LoVo (cell line): ENCODE measurements around the gene USH2A.

Source experiments
- DNase-seq: peaks from one replicate; pipeline ENCODE4 v3.0.0-alpha.2; 2016; ENCODE audit warnings: low spot score

Gene USH2A

DNA sequence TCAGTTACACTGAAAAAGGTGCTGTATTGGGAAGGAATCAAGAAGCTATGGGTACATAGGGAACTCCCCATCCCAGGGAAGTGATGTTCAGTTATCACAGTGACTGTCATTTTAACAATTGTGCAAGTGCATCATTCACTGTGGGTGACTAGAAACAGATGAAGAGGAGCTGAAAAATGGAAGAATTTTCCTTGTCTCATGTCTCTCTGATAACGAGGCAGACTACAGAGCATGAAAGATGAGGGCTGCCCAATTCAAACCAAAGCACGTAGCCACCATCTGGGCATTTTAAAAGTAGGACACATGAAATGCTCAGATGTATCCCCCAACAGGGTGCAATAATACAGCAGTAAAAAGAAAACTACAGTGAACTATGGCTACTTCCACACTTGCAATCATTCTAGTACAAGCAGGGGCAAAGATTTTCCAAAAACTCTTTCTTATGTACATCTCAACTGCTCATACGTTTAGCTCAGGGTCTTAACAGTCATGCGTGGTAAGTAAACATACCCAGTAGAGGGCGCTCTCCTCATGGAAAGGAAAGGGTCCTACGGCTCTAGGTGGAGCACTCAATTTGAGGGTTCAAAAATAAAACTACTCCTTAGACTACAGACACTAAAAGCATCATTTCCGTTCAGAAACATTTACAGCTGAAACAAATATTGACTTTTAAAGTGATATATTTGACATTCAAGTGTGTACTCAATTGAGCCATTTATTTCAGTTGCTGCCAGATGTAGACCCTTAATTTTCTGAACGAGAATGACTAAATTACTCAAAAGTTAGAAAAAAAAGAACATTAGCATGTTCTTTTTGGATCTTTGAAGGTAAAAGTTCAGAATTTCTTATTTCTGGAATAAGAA lies 713.0 kb downstream of the USH2A start:
- DNase-seq: peak; percentile 25

DNA sequence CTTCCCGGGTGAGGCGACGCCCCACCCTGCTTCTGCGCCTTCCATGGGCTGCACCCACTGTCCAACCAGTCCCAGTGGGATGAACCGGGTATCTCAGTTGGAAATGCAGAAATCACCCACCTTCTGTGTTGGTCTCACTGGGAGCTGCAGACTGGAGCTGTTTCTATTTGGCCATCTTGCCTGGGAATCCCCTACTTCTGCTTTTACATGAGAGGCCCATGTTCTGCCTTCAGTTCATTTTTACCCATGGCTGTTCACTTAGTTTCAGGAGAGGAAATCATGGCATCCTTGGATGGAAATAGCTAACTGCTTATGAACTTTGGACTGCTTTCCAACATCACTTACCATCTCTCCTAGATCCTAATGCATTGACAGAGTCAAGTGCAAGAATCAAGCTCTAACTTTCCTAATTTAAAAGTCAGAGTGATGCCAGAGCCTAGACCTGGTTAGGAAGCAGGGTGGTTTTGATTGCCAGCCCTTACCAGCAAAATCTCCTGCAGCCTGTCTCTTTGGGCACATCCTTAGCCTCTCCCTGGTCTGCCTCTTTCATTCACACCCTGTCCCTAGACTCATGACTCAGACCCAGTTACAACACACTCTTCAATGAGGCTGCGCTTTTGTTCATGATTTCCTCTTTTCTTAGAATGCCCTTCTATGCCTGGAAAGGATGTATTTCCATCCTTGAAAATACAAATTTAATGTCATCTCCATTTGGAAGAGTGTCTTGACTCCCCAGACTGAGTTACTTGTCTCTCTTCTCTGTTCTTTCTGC lies 719.0 kb downstream of the USH2A start:
- no peak for DNase-seq

DNA sequence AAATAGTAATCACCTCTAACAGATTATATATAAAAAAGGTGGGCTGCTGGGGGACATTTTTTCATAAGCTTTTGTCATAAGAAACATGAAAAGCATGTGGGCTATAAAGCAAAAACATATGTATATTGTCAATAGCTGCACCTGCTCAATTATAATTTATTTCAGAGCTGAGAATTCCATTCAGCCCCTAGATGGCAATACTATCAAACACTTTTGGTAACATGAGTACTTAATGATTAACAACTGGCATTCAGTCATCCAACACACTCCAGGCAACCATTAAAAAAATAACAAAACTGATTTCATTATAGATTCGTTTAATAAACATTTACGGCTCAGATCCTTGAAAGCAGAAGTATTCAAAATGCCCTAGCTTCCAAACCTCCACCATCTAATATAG lies 741.0 kb downstream of the USH2A start:
- DNase-seq: no peak

DNA sequence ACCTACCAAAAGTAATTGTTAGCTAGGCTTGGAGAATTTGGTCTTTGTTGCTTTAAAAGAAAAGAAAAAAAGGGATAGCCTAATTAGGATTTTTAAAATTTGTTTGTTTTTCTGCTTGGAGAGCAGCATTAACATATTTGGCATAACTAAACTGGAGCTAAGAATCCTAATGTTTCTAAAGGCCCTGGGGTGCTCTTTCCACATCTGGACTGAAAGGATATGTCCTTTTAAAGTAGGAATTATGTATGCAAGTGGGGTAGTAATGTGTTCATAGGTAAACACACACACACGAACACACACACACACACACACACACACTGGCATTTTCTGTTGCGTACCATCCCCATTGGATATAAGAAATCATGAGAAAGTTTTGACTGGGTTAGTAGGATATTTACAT lies 742.2 kb downstream of the USH2A start:
- DNase-seq: no peak

DNA sequence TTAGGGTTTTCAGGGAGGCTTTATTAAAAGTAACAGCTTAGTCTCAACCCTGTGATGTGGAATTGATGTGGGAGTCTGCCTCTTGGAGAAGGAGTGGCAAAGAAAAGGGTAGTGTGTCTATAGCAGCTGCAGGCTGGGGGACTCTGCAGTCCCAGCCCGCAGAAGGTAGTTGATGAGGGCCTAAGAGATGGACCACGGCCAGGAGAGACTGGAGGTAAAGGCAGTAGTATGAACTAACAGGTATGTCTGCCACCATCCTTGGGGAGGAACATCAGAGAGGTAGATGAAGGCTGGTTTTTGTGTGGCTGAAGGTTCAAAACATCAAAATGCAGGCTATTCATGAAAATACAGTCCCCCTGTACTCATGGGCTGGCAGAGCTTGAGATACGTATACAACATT lies 744.0 kb downstream of the USH2A start:
- DNase-seq: no peak

DNA sequence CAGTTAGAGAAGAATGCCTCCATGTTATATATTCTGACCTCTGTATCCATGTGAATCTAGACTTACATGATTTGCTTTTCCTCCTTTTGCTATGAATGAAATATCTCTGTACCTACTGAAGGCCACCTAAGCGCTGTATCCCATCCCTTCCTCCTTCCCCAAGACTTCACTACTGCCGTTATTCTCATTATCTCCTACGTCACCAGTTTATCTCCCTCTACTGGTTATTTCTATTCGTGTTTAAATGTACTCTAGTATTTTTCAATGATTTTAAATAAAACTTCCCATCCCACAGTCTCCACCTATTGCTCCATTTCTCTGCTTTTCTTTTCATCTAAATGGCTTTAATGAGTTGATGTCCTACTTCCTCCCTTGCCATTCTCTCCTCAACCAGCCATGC lies 746.1 kb downstream of the USH2A start:
- no peak for DNase-seq

DNA sequence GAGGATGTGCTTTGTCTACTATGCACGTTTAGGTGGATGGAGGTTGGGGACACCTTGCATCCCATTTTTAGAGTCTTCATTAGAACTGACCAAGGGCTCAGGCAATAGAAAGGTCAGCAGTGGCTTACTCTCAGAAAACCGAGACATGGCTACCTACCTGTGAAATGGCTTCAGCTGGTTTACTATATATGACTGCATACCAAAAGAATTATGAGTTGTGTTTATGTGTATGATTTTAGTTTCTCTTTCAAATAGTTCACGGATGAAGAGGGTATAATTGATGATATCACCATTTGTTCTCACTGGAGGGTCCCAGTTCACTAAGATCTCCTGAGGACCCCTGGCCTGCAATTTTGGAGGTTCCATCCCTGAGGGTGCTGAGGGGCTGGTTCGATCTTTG lies 749.3 kb downstream of the USH2A start:
- no peak for DNase-seq

DNA sequence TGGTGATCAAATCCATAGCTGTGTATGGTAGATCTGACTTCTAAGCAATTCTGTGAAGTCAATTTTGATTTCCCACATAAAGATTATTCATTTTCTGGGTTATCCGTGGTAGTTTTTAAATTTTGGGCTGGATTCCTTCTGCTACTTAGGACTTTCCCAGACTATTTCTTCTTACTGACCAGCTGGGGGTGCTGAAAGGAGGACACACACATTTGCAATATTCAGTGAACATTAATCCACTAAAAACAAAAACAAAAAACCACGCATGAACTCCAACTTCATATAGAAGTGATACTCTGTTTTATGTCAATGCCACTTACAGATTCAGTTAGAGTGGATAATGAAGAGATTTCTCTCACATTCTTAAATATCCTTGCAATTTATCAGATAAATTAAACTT lies 750.8 kb downstream of the USH2A start:
- no peak for DNase-seq

DNA sequence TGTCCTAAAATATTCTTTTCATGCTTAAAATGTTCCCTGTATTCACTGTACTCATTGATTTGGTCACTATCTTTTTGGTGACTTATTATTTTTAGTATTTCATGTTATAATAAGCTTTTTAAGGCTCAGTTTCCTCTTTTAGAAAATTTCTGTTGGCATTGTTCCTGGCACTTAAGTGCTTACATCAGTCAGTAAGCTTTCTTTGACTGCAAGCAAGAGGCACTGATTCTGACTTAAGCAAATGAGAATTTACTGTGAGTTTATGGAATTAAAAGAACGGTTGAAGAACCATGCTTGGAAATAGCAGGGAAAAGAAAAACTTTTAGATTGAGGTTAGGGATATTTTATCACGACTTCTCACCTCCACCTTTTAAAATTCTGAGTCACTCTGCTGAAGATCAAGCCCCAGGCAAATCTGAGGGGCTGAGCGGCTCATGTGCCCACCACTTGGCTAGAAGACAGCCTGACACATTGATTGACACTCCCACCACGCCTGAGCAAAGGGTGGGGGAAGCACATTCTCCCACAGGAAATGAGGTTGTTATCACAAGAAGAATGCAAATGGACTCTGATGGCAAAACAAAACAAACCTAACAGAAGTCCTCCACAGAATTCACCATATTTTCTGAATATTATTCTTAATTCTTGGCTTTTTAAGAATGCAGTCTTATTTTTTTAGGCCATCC lies 753.3 kb downstream of the USH2A start:
- no peak for DNase-seq

DNA sequence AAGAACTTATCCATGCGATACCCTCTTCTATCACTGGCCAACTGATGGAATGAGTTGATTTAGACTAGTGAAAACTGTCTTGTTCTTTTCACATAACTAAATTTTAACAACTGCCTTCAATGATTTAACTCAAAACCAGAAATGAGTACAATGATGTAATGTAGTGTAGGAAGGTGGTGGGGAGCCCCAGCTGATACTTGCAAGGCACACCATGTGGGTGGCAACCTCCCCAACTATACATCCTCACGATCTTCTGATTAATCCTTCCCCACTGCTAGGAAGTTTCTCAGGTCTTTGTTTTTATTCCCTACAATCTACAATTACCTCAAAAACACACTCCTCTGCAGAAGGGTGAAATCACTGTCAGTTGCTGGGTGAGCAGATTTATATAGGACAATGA lies 755.5 kb downstream of the USH2A start:
- no peak for DNase-seq

DNA sequence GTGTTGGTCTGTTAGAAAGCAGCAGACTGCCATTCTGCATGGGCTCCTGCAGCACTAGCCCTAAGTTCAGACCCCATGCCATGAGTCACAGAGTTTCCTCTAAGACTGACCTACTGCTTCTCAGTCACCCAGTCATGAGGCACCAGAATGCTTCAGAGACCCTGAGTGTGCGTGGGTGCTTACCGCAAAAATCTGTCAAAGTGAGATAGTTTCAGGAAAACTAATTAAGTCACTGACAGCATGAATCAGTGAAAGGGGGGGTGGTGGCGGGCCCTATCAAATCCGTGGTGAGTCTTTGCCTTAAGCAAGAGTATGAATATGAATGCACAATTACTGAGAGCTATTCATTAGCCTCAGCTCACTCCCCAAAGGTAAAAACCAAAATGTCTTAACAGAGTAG lies 758.0 kb downstream of the USH2A start:
- DNase-seq: no peak

DNA sequence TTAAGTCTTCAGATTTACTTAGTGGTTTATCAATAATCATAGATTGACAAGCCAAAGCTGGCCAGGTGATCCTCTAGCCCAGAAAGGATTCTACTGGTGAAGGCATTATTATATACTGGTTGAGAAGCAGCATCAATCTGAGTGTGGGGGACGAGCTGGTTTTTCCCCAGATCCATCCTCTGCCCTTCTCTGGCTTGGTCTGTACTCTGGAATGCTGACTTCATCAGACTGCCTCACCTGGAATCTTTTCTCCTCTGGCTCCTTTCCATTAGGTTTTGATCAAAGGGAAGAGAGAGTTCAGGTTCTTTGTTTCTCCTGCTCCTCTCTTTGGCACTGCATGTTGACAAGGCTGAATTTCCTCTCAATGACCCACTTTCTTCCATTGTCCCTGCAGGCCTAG lies 762.2 kb downstream of the USH2A start:
- DNase-seq: no peak

DNA sequence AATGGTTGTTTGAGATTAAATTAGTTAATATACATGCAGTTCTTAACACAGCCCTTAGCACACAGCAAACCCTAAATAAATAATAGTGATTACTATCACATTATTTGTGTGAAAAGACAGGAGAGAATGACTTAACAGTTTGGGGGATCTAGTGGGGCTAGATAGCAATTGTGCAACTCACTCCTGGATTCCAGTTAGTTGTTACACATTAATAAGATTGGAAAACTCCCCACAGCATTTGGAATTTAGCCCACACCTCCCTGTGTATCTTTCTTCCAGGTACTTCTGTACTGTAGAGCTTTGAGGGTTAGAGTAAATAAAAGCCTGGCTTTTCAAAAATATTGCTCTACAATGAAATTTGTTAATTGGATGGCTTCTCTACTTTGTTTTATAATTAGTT lies 763.0 kb downstream of the USH2A start:
- no peak for DNase-seq

DNA sequence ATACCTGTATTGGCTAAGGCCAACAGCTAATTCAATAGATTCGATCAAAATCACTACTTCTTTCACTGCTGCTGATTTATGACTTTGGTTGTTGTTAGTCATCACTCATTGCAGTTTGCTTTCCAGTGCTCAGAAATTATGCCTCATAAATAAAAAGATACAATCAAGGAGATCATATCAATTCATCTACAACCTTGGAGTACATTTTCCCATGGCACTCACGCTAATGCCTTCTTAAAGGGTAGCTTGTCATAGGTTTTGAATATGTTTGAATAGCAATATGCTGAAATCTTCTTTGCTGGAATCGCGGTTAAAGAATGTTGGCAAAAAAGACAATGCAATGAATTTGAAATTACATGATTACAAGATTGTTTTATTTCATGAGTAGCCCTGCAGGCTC lies 766.2 kb downstream of the USH2A start:
- no peak for DNase-seq

DNA sequence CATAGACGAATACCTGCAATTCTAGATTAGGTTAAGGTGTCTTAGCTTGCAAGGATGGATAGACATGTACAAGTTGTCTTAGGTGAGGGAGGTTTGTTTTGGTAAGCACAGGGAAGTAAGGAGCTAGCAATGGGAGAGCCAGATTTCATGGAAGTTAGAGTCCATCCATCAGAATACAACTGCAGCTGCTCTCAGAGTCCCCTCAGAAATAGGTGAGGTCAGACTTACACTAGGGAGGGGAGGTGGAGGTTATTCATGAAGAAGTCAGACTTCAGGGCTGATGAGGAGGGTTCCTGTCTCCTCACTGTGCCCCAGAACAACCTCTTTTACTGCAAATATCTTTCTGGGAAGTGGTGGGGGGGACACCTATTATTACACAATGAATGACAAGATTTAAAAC lies 770.9 kb downstream of the USH2A start:
- no peak for DNase-seq

DNA sequence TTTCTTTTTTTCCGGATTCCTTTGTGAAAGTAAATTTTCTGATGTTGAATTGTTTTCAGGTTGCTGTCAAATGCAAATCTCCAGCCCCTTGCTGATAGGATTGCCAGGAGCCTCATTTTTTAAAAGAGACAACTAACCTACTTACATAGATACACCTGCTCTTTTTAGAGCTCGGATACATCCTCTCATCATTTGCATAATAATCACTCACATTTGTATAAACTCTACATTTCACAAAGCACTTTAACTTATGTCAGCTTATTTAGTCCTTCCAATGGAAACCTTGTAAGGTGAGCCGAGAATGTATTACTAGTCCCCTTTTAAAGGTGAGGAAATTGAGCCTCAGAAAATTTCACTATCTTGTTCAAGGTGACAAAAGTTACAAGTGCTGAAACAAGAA lies 771.4 kb downstream of the USH2A start:
- no peak for DNase-seq

DNA sequence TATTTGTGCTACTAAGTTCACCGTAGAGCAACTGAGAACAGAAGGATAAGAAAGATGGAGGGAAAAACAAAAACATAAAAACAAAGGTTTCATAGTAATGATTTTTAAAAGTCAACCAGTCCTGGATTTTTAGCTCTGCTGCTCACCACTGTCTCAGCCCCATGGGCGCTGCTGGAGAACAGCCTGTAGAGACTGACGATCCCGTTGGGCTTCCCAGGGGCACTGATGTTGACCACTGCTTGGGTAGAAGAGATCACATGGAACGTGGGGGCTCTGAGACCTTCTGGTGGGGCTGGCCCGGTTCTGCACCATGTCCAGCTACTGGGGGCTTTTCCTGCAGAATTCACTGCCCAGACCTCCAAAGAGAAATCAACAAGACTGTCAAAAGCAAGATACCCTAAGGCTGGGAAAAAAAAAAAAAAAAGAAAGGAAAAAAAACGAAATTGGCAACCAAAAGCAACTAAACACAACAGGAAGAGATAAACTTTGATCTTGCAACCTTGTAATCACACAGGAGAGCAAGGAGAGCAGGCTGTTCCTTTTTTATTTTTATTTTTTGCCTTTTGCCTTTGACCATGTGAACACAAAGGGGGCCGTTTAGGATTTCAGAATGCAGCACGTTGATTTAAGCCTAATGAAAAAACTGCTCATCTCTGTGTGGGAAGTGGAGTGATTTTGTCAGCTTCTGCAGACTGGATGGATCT lies 772.6 kb downstream of the USH2A start:
- no peak for DNase-seq

DNA sequence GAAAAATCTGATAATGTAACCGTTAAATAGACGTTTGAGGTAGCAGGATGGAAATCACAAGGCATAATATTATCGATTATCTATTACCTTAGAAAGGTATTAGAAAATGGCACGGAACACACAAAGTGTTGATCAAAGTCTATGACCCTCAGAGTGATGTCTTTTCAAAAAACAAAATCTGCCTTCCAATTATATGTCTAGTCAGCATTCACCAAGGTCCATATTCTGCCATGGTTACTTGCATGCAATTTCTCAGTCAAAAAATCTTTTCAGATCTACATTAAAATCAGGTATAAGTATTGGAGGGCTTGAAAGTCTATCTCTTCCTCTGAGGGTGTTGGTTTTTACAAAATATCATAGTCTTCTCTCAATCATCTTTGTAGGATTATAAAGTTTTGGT lies 774.3 kb downstream of the USH2A start:
- no peak for DNase-seq

DNA sequence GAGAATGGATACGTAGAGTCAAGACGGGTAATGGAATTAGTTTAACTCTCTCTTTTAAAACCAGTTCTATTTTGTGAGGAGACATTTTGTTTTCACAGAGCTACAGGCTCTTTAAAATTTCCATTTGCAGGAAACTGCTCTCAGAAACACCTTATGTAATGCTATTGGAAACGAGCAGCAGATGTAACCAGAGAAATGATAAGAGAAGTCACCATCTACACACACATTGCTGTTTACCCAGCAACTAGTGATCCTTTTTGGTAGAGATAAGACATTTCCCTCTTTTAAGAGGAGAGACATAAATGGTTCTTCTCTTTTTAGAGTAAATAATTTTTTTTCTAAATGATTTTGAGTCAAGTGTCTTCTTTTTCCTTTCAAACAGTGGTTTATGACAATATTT lies 775.5 kb downstream of the USH2A start:
- no peak for DNase-seq

DNA sequence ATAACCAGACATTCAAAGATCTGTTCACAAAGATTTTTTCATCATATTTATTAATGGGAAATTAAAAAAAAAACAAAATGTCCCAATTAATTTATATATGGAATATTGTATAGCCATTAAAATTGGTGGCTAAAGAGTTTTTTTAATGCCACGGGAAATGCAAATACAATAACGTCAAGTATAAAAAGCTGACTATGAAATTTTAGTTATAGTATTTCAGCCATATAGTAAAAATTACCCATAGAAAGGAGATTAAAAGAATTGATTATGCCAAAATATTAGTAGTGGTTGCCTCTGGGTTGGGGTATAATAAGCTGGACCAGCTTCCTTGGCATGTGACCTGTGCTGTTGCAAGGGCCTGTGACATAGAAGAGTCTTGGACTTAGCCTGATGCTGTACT lies 777.4 kb downstream of the USH2A start:
- DNase-seq: no peak

DNA sequence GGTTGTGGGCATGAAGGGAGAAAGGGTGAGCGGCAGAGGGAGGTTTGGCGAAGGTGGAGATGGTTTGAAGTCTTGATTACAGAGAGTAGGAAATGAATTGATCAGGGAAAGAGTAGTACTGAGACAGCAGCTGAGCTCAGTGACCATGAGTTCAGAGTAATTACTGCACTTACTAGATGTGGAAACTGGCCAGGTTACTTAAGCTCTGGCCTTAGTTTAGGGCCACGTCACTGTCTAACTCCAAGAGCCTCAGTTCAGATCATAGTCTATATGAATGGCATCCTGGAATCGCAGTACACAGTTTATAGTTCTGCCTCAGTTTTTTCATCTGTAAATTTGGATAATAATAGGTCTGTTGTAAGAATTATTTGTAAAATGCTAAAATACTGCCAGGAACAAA lies 778.1 kb downstream of the USH2A start:
- no peak for DNase-seq

DNA sequence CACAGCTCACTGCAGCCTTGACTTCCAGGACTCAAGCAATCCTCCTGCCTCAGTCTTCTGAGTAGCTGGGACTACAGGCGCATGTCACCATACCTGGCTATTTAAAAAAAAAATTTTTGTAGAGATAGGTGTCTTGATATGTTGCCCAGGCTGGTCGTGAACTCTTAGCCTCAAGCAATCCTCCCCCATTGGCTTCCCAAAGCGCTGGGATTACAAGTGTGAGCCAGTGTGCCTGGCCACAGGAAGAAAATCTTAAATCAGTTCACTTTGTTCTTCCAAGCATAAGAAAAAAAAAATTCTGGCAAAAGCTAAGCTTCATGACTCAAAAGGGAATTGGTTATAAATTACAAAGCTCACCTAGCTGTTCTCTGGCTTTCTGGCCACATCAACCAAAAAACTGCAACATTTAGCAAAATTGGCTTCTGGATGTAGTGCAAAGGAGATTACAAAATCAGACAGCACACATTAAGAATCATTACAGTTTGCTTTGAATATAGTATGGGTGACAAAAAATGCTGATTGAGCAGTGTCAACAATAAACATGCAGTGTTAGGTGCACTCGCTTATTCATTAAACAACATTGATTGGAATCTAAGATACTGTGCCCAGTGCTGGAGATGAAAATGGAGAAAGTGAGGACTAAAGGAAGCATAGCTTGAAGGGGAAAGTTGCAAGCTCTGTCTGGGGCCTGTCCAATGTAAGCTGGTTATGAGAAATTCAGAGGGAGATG lies 779.5 kb downstream of the USH2A start:
- DNase-seq: no peak
